Measurements from ENCODE around the gene HYAL1. TPM values are rescaled to one million over a fixed set of nuclear protein-coding genes. Genes with fewer than 3 reads are reported as not detected.

Gene HYAL1
- total RNA-seq, 1 donor from 2014 or later: not detected

GRCh38 chr3:50278880-50279224 lies 24.5 kb downstream of the HYAL1 start, which contains the start of gene LSMEM2:
Gene LSMEM2, plus strand, starts transcription at chr3:50279087. Its CDS starts 27 bp downstream, at chr3:50279114.
- Histone ChIP-seq H3K4me3 (ENCODE audit: low read depth, low read length) (no peak within 1 kb of the TSS), H3K27me3 (ENCODE audit: control insufficient read depth, insufficient read depth, low read length) (peaks cover 27% of the 10 kb centered on the region), H3K36me3 (ENCODE audit: control insufficient read depth, insufficient read depth, low read length) (no peaks in the 10 kb centered on the region)
- TF ChIP-seq CTCF (IDR thresholded peaks at IDR 0.05; ENCODE audit: insufficient read depth, low read length, poor library complexity, severe bottlenecking): no peak
- DNase-seq (ENCODE audit: low read depth): no peak

- peaks cover 32% of the 10 kb centered on the region for H3K27me3 ChIP-seq (ENCODE audit: control insufficient read depth, insufficient read depth, low read length)
- no peak for DNase-seq (ENCODE audit: low read depth)
- no peaks in the 10 kb centered on the region for H3K36me3 ChIP-seq (ENCODE audit: control insufficient read depth, insufficient read depth, low read length)
- TF ChIP-seq CTCF (IDR thresholded peaks at IDR 0.05; ENCODE audit: insufficient read depth, low read length, poor library complexity, severe bottlenecking): no peak
- no peak overlapping the region for H3K4me3 ChIP-seq (ENCODE audit: low read depth, low read length)
Observed at GRCh38 chr3:50278123-50278879, 25.1 kb downstream of the HYAL1 start.

- peaks cover 35% of the 10 kb centered on the region for H3K27me3 ChIP-seq (ENCODE audit: control insufficient read depth, insufficient read depth, low read length)
- no peak for TF ChIP-seq CTCF (IDR thresholded peaks at IDR 0.05; ENCODE audit: insufficient read depth, low read length, poor library complexity, severe bottlenecking)
- no peak overlapping the region for H3K4me3 ChIP-seq (ENCODE audit: low read depth, low read length)
- DNase-seq (ENCODE audit: low read depth): no peak
- H3K36me3 ChIP-seq (ENCODE audit: control insufficient read depth, insufficient read depth, low read length): no peaks in the 10 kb centered on the region
Observed at GRCh38 chr3:50276762-50277101, 26.6 kb downstream of the HYAL1 start.

GRCh38 chr3:50275996-50276761 lies 27.2 kb downstream of the HYAL1 start:
- no peak for TF ChIP-seq CTCF (IDR thresholded peaks at IDR 0.05; ENCODE audit: insufficient read depth, low read length, poor library complexity, severe bottlenecking)
- Histone ChIP-seq H3K4me3 (ENCODE audit: low read depth, low read length) (no peak overlapping the region), H3K27me3 (ENCODE audit: control insufficient read depth, insufficient read depth, low read length) (peaks cover 35% of the 10 kb centered on the region), H3K36me3 (ENCODE audit: control insufficient read depth, insufficient read depth, low read length) (no peaks in the 10 kb centered on the region)
- DNase-seq (ENCODE audit: low read depth): no peak

- TF ChIP-seq CTCF (IDR thresholded peaks at IDR 0.05; ENCODE audit: insufficient read depth, low read length, poor library complexity, severe bottlenecking): no peak
- no peak overlapping the region for H3K4me3 ChIP-seq (ENCODE audit: low read depth, low read length)
- H3K36me3 ChIP-seq (ENCODE audit: control insufficient read depth, insufficient read depth, low read length): no peaks in the 10 kb centered on the region
- no peak for DNase-seq (ENCODE audit: low read depth)
- H3K27me3 ChIP-seq (ENCODE audit: control insufficient read depth, insufficient read depth, low read length): peaks cover 35% of the 10 kb centered on the region
Observed at GRCh38 chr3:50275141-50275995, 28.0 kb downstream of the HYAL1 start.
